Stimulated activated CD4-positive, alpha-beta T cell treated with anti-CD3 and anti-CD28 coated beads, Interleukin-2, amount 100 ng/mL, for 4 hours (primary cell): Measurements from ENCODE around the gene HELB.
A peak's percentile ranks its signal among the peaks of the same experiment; 100 is the strongest.

Experiments
- DNase-seq: peaks from one replicate; pipeline ENCODE4 v3.0.0-alpha.2; 2020; ENCODE audit warnings: low read depth

HELB gene

GRCh38 chr12:66301944-66302826 is at the start of gene HELB:
Gene HELB, plus strand, starts transcription at chr12:66302493. Its CDS starts 111 bp downstream, at chr12:66302604.
- DNase-seq: peak; percentile 97

GRCh38 chr12:66252771-66253170 is 49.5 kb upstream of the HELB start:
- no peak for DNase-seq

DNA sequence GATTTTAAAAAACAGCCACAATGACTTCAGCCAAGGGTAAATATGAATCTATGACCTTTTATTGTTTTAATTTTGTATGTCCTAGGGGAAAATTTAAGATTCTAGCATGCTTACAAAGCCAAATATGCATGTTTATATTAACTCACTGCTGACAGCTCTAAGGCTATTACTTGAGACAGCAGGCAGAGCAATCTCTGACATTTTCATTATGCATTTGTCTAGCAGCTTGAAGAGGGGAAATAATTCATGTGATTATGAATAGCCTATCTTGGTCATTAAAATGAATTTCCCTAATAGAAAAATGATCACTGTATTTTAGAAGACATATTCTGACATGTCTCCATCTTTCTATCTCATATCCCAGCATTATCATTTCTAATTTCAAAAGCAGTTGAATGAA is 46.6 kb upstream of the HELB start:
- no peak for DNase-seq

DNA sequence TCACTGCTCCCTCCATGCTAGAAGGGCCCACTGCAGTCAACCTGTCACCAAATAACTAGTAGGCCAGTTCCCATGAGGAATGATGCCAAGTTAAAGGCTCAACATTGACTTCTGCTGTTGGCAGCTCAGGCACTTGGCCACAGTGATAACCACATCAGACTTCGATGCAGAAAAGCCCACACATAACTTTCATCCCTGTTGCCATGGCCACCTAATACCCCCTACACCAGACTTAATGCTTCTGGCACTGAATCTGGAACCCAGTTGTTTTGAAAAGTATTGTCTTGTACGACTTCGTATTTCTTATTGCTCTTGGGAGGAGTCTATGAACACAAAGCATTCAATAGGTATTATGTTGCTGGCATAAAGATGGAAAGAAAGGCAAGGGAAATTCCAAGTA is 44.3 kb upstream of the HELB start:
- DNase-seq: no peak

DNA sequence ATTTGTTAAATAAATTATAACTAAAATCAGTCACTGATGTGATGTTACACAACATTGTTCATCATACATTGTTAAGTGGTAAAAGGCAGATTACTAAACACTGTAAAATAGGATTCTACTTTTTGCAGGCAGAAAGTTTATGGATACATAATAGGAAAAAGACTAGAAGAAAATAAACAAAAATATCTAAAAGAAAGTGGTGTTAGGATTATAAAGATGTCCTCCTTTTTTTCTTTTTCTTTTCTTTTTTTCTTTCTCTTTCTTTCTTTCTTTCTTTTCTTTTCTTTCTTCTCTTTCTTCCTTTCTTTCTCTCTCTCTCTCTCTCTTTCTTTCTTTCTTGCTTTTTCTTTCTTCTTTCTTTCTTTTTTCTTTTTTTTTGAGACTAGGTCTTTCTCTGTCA is 39.6 kb upstream of the HELB start:
- DNase-seq: no peak

DNA sequence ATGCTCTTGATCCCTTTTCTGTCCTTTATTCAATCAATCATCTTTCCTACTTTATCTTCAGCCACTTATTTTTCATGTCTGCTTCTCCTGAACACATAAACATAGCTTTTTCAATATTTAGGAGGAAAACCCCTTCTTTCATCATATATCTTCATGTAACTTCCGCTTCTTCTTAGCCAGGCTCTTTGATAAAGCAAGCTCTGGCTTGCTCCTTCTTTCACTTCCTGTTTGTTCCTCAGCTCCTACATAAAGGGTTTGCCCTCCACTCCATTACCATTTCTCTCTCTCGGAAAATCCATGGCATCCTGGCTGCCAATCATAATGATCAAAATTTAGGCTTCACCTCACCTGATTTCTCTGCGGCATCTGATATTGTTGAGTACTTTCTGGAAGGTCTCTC is 33.7 kb upstream of the HELB start:
- no peak for DNase-seq

DNA sequence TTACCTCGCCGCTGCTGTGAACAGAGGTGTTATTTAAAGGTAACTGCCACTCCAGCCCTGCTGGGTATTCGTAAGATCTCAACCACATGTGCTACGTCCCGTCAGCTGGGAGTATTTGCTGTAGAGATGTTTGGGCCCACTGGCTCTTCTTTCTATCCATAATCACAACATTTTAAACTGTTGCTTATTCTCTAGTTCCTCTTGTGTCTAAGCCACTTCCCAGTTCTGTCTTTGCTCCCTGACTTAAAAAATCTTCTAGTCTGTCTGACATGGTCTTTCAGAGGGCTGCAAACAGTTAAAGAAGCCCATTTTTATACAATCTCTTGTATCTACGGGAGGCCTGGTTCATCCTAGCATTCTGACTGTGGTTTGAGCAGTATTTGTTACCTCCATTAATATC is 33.2 kb upstream of the HELB start:
- DNase-seq: no peak

GRCh38 chr12:66269757-66270383 is 32.4 kb upstream of the HELB start:
- DNase-seq: no peak

DNA sequence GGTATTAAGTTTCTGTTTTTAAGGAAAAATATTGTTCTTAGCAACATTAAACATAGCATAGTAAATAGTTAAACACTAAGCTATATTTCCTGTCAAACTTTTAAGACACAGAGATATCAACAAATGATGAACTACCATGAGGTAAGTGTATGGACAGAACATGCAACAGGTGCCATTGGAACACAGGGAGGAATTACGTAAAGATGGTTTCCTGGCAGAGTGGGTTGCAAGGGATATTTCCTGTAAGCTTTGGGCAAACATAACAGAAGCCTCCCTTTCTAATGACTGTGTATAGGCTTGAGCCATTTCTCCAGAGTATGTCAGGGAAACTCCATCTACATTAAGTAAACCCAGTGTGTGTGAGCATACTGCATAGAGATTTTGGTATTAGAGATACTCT is 31.7 kb upstream of the HELB start:
- DNase-seq: no peak

- DNase-seq: no peak
Observed at GRCh38 chr12:66272650-66273049, 29.6 kb upstream of the HELB start.

DNA sequence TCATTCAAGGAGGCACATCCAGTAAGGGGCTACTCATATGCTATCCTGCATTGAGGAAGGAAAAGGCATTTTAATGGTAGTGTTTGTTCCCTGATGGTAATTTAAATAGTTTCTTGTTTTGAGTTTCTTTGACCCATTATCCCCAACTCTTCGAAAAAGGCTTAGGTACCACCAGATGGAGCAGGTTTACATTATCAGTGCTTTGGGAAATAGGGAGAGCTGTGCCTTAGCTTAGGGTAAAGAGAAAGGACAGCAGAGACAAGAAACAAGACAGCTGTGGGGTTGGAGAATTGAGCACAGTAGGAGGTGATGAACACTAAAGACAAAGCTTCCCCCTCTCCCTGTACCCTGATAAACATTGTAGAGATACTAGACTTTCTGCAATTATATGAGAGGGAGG is 29.1 kb upstream of the HELB start:
- no peak for DNase-seq

GRCh38 chr12:66275040-66275439 is 27.3 kb upstream of the HELB start:
- no peak for DNase-seq

DNA sequence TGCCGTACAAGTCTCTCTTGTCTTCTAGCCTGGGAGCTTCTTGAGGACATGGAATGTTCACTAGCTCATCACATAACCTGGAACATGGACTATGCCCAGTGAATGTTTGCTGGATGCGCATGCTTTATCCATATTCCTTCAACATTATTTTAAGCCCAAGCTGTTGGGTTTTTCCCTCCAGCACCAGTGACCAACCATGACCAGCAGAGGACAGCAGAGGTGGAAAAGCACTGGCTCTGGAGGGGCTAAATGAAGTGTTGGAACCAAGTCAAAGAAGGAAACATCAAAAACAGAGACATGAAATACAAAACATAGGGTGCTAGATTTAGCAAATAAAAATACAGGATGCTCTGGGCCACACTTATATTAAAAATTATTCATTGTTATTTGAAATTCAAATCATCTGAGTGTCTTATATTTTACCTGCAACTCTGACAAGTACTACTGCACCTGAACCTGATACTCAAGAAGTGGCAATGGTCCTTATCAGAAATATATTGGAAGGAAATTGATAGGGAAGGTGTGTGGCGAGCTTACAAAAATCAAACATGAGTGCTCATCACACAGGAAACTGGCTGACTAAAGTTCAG is 23.1 kb upstream of the HELB start:
- DNase-seq: no peak

DNA sequence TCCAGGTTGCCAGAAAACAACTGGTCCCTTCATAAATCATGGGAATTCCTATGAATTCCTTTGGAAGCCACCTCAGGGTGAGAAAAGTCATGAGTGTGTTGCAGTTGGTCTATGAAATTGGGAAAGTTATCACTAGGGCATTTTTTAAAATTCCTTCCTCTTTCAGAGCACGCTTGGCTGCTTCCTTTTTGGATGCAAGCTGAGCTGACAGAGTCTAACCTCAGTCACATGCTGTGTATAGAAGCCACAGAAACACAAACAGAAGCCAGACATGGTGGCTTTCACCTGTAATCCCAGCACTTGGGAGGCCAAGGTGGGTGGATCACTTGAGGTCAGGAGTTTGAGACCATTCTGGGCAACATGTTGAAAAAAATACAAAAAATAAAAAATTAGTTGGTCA is 21.7 kb upstream of the HELB start:
- DNase-seq: no peak

GRCh38 chr12:66282244-66282643 is 20.0 kb upstream of the HELB start:
- DNase-seq: no peak

DNA sequence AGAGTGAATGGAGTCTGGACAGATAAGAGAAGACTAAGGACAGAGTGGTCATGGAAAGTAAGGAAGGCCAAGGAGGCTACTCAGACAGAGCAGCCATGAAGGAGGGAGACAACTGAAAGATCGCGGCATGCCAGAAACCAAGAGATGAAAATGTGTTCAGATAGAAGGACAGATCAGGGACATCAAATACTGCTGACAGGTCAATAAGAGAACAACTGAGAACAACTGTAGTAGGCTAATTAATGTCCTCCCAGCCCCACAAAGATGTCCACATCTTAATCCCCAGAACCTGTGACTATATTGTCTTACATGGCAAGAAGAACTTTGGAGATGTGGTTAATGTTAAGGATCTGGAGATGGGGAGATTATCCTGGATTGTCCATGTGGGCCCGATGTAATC is 15.0 kb upstream of the HELB start:
- no peak for DNase-seq

GRCh38 chr12:66288121-66288520 is 14.2 kb upstream of the HELB start:
- peak; percentile 51 for DNase-seq

- DNase-seq: no peak
Observed at GRCh38 chr12:66289485-66289884, 12.8 kb upstream of the HELB start.

GRCh38 chr12:66290716-66291200 is 11.5 kb upstream of the HELB start:
- DNase-seq: no peak

DNA sequence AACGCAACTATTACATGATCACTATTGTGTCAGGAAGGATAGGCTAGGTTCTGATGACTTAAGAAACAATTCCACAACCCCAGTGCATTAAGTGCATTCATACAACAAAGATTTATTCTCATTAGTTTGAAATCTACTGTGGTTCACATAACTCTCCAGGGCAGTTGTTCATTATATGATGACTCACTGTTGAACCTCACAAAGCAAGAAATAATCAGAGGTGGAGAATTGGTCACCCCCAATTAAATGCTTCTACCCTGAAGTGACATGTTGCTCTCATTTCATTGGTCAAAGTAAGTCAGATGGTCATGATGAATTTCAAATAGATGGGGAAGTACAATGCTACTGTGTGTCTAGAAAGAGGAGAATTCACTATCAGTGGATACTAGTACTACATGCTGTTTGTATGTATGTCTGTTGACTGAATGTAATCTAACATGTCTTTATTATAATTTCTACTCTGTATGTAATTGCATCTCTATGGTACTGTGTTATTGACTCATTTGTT is 6.1 kb upstream of the HELB start:
- DNase-seq: no peak

DNA sequence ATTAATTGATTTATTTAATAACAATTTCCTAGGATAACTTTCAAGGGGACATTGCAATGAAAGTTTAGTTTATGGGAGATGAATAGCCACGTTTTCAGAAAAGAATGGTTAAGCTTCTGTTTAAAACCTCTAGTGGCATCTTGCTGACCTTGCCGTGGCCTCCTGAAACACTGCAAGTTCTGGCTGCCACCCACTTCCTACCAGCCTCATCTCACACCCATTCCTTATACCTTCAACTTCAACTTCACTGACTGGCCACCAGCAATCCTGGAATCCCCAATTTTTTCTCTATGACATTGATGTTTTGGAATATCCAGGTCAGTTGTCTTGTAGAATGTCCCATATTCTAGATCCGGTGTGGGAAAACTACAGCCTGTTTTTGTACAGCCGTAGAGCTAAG is 5.2 kb upstream of the HELB start:
- no peak for DNase-seq

DNA sequence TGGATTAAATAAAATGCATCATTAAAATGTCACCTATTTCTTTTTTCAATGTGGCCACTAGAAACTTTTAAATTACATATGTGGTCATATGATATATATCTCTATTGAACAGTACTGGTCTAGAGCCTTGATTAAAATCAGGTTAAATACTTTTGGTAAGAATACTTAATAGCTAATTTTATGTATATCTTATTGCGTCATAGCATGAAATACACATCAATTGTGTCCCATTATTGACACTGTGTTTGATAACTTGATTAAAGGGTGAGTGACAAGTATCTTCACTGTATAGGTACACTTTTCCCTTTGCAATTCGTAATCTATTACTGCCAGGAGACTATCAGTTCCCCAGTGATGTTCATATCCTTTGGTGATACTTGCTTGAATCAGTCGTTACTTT is 4.4 kb upstream of the HELB start:
- no peak for DNase-seq

DNA sequence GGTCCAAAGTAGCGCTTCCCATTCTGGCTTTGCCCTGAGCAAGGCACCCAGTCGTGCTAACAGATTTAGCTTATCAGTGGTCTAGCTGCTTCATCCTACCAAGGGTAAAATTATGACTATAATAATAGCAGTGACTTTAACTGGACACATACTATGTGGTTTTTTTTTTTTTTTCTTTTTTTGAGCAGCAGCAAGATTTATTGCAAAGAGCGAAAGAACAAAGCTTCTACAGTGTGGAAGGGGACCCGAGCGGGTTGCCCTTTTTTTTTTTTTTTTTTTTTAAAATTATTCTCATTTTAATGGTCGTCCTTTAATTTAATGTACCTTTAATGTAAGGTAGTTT is 505 bp downstream of the HELB start:
- no peak for DNase-seq
